WTC11 (cell line): ENCODE results near the gene CACTIN. TPM values are rescaled to one million over a fixed set of nuclear protein-coding genes. Genes with fewer than 3 reads are reported as not detected.

Source experiments
- ATAC-seq: fragments of 200-7000 bp; cut with Tn5 transposase; 2 replicates; pipeline ENCODE4 v1.10.0; 2021; ENCODE audit warnings: mild to moderate bottlenecking, moderate library complexity
- CTCF ChIA-PET: fragments of 300-600 bp; sonication (Branson Sonifier 250); formaldehyde crosslinking; loops from one replicate; lab custom pipeline; 2021; ENCODE audit warnings: antibody characterized with exemption; lab: Charles Lee
- POLR2A ChIA-PET: fragments of 350-600 bp; sonication (Branson Sonifier 250); formaldehyde crosslinking; loops from one replicate; lab custom pipeline; 2021; ENCODE audit warnings: antibody characterized with exemption; lab: Charles Lee
- DNase-seq: peaks from one replicate; pipeline ENCODE4 v3.0.0; 2021; ENCODE audit warnings: low spot score
- H3K27ac Mint-ChIP-seq: 2 replicates; pipeline ENCODE4 v1.8.0; 2021; ENCODE audit warnings: mixed read lengths
- H3K27me3 Mint-ChIP-seq: 2 replicates; pipeline ENCODE4 v1.8.0; 2021; ENCODE audit warnings: low read depth, mild to moderate bottlenecking, moderate library complexity, mixed read lengths
- H3K36me3 Mint-ChIP-seq: 2 replicates; pipeline ENCODE4 v1.8.0; 2021; ENCODE audit warnings: mixed read lengths
- H3K4me1 Mint-ChIP-seq: 2 replicates; pipeline ENCODE4 v1.8.0; 2022; ENCODE audit warnings: mixed read lengths
- H3K4me3 Mint-ChIP-seq: 2 replicates; pipeline ENCODE4 v1.8.0; 2021; ENCODE audit warnings: mild to moderate bottlenecking, moderate library complexity, mixed read lengths
- H3K9me3 Mint-ChIP-seq: 2 replicates; pipeline ENCODE4 v1.8.0; 2021; ENCODE audit warnings: mixed read lengths
- EMX1 ChIP-seq: fragments of 250-450 bp; sonication (Bioruptor Pico); IDR thresholded peaks from 2 replicates; pipeline ENCODE4 v1.8.0; 2021; ENCODE audit warnings: mild to moderate bottlenecking
- GRHL2 ChIP-seq: fragments of 250-450 bp; sonication (Bioruptor Pico); IDR thresholded peaks from 2 replicates; pipeline ENCODE4 v1.8.0; 2022; ENCODE audit warnings: mild to moderate bottlenecking, moderate library complexity; ENCODE audit not compliant: insufficient replicate concordance, severe bottlenecking
- HMGA2 ChIP-seq: fragments of 250-450 bp; sonication (Bioruptor Pico); IDR thresholded peaks from 2 replicates; pipeline ENCODE4 v1.4.0; 2021; ENCODE audit warnings: mild to moderate bottlenecking, moderate library complexity
- IRF2 ChIP-seq: sonication (generic); formaldehyde crosslinking; IDR thresholded peaks from 2 replicates; pipeline ENCODE4 v1.8.0; 2022; ENCODE audit warnings: low read depth, missing genetic modification reagents, borderline replicate concordance
- MYBL2 ChIP-seq: sonication (generic); formaldehyde crosslinking; IDR thresholded peaks from 2 replicates; pipeline ENCODE4 v1.8.1; 2023; ENCODE audit warnings: mild to moderate bottlenecking, moderate library complexity, missing genetic modification reagents
- SMAD3 ChIP-seq: sonication (generic); formaldehyde crosslinking; IDR thresholded peaks from 2 replicates; pipeline ENCODE4 v1.8.0; 2022; ENCODE audit warnings: missing genetic modification reagents, mild to moderate bottlenecking, borderline replicate concordance
- TP53 ChIP-seq: sonication (generic); formaldehyde crosslinking; IDR thresholded peaks from 2 replicates; pipeline ENCODE4 v1.8.1; 2023; ENCODE audit warnings: mild to moderate bottlenecking, missing genetic modification reagents
- total RNA-seq: library from RNA; stranded (reverse); gene quantifications from 3 replicates; pipeline ENCODE4 v1.2.3, GENCODE V29; 2021
- TF ChIP-seq, protein P1 (sequence below): sonication (generic); formaldehyde crosslinking; IDR thresholded peaks from 2 replicates; pipeline ENCODE4 v1.8.1; 2023; ENCODE audit warnings: mild to moderate bottlenecking, moderate library complexity, missing genetic modification reagents
- TF ChIP-seq, protein P2 (sequence below): fragments of 250-450 bp; sonication (Bioruptor Pico); IDR thresholded peaks from 2 replicates; pipeline ENCODE4 v1.9.0; 2021; ENCODE audit warnings: mild to moderate bottlenecking
- TF ChIP-seq, protein P3 (sequence below): sonication (generic); formaldehyde crosslinking; conservative IDR thresholded peaks from 2 replicates; pipeline ENCODE4 v1.8.1; 2023; ENCODE audit warnings: mild to moderate bottlenecking, low read depth, missing genetic modification reagents, moderate library complexity
- TF ChIP-seq, protein P4 (sequence below): sonication (generic); formaldehyde crosslinking; IDR thresholded peaks from 2 replicates; pipeline ENCODE4 v1.8.1; 2023; ENCODE audit warnings: mild to moderate bottlenecking, missing genetic modification reagents, borderline replicate concordance
- TF ChIP-seq, protein P5 (sequence below): sonication (generic); formaldehyde crosslinking; IDR thresholded peaks from 2 replicates; pipeline ENCODE4 v1.8.0; 2023; ENCODE audit warnings: missing genetic modification reagents
- TF ChIP-seq, protein P6 (sequence below): fragments of 250-450 bp; sonication (Bioruptor Pico); IDR thresholded peaks from 2 replicates; pipeline ENCODE4 v1.8.0; 2021; ENCODE audit warnings: mild to moderate bottlenecking
- TF ChIP-seq, protein P7 (sequence below): sonication (generic); formaldehyde crosslinking; IDR thresholded peaks from 2 replicates; pipeline ENCODE4 v1.8.1; 2022; ENCODE audit warnings: missing genetic modification reagents, borderline replicate concordance

Gene CACTIN
- total RNA-seq, 1 experiment from 2014 or later: 42.2 TPM

DNA sequence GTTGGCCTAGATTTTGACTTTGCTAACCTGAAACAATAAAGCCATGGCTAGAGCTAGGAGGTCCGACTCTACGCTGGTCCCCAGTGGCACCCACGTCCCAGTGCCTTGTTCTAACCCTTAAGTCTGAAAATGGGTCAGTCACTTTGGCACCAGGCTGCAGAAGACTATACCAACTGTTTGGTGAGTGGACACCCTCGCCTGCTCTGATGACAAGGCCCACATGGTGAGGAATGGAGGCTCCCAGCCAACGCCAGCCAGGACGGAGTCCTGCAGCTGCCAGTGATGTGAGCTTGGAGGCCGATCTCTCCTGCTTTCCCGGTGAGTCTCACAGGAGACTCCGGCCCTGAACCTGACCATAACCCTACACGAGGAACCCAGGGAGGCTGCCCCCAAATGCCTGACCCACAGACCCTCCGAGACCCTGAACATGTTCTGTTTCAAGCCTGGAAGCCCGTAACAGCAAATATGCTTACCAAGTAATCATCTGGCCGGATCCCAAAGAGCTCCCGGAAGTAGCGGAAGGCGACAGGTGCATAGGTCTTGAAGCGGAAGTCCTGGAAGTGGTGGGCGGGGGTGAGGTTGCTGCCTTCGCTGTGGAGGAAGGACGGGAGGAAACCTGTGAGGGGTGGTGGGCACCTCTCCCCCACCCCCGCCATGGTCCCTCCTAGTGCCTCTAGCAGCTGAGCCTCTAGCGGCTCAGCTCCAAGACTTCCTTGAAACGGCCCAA is 34.1 kb upstream of the CACTIN start (continued):
- TF ChIP-seq, protein P1, sequence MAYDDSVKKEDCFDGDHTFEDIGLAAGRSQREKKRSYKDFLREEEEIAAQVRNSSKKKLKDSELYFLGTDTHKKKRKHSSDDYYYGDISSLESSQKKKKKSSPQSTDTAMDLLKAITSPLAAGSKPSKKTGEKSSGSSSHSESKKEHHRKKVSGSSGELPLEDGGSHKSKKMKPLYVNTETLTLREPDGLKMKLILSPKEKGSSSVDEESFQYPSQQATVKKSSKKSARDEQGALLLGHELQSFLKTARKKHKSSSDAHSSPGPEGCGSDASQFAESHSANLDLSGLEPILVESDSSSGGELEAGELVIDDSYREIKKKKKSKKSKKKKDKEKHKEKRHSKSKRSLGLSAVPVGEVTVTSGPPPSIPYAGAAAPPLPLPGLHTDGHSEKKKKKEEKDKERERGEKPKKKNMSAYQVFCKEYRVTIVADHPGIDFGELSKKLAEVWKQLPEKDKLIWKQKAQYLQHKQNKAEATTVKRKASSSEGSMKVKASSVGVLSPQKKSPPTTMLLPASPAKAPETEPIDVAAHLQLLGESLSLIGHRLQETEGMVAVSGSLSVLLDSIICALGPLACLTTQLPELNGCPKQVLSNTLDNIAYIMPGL (CRISPR knock-in tag): no peak
- TF ChIP-seq EMX1 (no peak), SMAD3 (CRISPR knock-in tag) (no peak)
- TF ChIP-seq, all 79 proteins: peak for 0

DNA sequence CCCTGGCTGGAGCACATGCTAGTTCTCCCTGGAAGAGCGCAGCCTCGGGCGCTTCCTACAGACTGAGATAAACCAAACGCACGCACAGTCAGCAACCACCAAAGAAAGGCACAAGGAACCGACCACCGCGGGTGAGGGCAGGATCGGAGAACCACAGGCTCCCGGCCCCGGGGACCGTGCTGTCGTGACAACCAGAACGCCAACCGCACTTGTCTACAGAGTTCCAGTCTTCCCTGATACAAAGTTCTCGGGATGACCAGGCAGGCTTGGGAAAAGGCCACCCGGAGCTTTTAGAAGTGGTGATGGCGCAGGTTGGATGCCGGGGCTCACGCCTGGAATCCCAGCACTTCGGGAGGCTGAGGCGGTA is 33.1 kb upstream of the CACTIN start:
- H3K4me1 Mint-ChIP-seq: no peaks in the 10 kb centered on the region
- ChIA-PET CTCF (interaction anchor here (0.9 to 1.9 kb wide), 4 partner anchors 9 to 41 kb away, joined by 3 to 7 read pairs (median 4); partner anchors contain the start of gene PIP5K1C), POLR2A (no interaction called here)
- H3K36me3 Mint-ChIP-seq: peaks cover 27% of the 10 kb centered on the region
- no peaks in the 10 kb centered on the region for H3K27me3 Mint-ChIP-seq
- no peak overlapping the region for H3K4me3 Mint-ChIP-seq
- TF ChIP-seq HMGA2 (CRISPR knock-in tag): no peak
- TF ChIP-seq MYBL2 (CRISPR knock-in tag): no peak
- no peaks in the 10 kb centered on the region for H3K9me3 Mint-ChIP-seq
- ATAC-seq (no peak), DNase-seq (no peak)
- H3K27ac Mint-ChIP-seq: no peak overlapping the region

DNA sequence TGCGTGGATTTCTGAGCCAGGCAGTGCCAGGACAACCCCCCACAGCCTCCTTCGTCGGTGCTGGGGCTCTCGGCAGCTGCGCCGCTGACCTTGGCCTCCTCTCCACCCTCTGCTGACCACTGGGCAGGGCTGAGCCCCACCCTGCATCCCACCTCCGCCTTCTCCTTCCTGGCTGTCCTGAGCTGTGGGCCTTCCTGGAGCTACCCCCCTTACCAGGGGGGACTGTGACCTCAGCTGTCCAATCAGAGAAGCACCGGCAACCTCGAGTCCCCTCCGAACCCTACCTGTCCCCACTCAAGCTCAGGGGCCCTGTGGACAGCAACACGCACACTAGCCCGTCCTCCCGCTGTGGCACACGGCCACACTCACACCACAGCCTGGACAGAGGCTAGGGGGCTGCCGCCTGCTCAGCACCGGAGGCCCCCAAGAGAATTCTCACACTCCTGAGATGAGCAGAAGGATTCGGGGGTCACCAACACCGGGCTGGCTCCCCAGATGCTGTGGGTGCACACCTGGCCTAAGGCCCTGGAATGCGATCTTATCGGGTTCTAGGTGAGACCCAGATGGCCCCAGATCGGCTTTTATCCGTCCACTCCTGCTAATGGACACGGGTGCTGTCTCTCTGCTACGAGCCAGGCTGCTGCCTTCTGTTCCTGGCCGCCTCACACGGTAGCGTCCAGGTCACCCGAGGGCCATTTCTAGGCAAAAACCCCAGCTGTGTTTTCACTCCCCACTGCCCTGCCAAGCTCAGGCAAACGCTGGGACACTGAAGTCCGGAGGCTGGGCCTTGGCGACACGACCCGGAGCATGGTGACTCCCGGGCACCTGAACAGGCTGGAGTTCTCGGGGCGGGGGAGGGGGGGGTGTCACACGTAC is 32.5 kb upstream of the CACTIN start:
- Mint-ChIP-seq H3K36me3 (peaks cover 27% of the 10 kb centered on the region), H3K27me3 (no peaks in the 10 kb centered on the region), H3K9me3 (no peaks in the 10 kb centered on the region), H3K4me1 (no peaks in the 10 kb centered on the region), H3K4me3 (no peak overlapping the region), H3K27ac (no peak overlapping the region)
- DNase-seq (no peak), ATAC-seq (no peak)
- ChIA-PET POLR2A (no interaction called here), CTCF (interaction anchor here (1.5 to 1.9 kb wide), 2 partner anchors 9 to 34 kb away, joined by 4 to 7 read pairs; no protein-coding TSS in a partner anchor)
- no peak for TF ChIP-seq IRF2 (CRISPR knock-in tag)
- TF ChIP-seq, protein P2, sequence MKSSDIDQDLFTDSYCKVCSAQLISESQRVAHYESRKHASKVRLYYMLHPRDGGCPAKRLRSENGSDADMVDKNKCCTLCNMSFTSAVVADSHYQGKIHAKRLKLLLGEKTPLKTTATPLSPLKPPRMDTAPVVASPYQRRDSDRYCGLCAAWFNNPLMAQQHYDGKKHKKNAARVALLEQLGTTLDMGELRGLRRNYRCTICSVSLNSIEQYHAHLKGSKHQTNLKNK (CRISPR knock-in tag): no peak
- TF ChIP-seq TP53 (CRISPR knock-in tag): no peak
- TF ChIP-seq MYBL2 (CRISPR knock-in tag): no peak
- TF ChIP-seq SMAD3 (CRISPR knock-in tag): no peak
- TF ChIP-seq, protein P3, sequence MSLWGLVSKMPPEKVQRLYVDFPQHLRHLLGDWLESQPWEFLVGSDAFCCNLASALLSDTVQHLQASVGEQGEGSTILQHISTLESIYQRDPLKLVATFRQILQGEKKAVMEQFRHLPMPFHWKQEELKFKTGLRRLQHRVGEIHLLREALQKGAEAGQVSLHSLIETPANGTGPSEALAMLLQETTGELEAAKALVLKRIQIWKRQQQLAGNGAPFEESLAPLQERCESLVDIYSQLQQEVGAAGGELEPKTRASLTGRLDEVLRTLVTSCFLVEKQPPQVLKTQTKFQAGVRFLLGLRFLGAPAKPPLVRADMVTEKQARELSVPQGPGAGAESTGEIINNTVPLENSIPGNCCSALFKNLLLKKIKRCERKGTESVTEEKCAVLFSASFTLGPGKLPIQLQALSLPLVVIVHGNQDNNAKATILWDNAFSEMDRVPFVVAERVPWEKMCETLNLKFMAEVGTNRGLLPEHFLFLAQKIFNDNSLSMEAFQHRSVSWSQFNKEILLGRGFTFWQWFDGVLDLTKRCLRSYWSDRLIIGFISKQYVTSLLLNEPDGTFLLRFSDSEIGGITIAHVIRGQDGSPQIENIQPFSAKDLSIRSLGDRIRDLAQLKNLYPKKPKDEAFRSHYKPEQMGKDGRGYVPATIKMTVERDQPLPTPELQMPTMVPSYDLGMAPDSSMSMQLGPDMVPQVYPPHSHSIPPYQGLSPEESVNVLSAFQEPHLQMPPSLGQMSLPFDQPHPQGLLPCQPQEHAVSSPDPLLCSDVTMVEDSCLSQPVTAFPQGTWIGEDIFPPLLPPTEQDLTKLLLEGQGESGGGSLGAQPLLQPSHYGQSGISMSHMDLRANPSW (CRISPR knock-in tag): no peak
- TF ChIP-seq, protein P4, sequence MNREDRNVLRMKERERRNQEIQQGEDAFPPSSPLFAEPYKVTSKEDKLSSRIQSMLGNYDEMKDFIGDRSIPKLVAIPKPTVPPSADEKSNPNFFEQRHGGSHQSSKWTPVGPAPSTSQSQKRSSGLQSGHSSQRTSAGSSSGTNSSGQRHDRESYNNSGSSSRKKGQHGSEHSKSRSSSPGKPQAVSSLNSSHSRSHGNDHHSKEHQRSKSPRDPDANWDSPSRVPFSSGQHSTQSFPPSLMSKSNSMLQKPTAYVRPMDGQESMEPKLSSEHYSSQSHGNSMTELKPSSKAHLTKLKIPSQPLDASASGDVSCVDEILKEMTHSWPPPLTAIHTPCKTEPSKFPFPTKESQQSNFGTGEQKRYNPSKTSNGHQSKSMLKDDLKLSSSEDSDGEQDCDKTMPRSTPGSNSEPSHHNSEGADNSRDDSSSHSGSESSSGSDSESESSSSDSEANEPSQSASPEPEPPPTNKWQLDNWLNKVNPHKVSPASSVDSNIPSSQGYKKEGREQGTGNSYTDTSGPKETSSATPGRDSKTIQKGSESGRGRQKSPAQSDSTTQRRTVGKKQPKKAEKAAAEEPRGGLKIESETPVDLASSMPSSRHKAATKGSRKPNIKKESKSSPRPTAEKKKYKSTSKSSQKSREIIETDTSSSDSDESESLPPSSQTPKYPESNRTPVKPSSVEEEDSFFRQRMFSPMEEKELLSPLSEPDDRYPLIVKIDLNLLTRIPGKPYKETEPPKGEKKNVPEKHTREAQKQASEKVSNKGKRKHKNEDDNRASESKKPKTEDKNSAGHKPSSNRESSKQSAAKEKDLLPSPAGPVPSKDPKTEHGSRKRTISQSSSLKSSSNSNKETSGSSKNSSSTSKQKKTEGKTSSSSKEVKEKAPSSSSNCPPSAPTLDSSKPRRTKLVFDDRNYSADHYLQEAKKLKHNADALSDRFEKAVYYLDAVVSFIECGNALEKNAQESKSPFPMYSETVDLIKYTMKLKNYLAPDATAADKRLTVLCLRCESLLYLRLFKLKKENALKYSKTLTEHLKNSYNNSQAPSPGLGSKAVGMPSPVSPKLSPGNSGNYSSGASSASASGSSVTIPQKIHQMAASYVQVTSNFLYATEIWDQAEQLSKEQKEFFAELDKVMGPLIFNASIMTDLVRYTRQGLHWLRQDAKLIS (CRISPR knock-in tag): no peak
- TF ChIP-seq, protein P5, sequence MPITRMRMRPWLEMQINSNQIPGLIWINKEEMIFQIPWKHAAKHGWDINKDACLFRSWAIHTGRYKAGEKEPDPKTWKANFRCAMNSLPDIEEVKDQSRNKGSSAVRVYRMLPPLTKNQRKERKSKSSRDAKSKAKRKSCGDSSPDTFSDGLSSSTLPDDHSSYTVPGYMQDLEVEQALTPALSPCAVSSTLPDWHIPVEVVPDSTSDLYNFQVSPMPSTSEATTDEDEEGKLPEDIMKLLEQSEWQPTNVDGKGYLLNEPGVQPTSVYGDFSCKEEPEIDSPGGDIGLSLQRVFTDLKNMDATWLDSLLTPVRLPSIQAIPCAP (CRISPR knock-in tag): no peak
- TF ChIP-seq, protein P1 (CRISPR knock-in tag): no peak
- TF ChIP-seq, protein P6, sequence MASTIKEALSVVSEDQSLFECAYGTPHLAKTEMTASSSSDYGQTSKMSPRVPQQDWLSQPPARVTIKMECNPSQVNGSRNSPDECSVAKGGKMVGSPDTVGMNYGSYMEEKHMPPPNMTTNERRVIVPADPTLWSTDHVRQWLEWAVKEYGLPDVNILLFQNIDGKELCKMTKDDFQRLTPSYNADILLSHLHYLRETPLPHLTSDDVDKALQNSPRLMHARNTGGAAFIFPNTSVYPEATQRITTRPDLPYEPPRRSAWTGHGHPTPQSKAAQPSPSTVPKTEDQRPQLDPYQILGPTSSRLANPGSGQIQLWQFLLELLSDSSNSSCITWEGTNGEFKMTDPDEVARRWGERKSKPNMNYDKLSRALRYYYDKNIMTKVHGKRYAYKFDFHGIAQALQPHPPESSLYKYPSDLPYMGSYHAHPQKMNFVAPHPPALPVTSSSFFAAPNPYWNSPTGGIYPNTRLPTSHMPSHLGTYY (CRISPR knock-in tag): no peak
- TF ChIP-seq GRHL2: no peak
- TF ChIP-seq, protein P7, sequence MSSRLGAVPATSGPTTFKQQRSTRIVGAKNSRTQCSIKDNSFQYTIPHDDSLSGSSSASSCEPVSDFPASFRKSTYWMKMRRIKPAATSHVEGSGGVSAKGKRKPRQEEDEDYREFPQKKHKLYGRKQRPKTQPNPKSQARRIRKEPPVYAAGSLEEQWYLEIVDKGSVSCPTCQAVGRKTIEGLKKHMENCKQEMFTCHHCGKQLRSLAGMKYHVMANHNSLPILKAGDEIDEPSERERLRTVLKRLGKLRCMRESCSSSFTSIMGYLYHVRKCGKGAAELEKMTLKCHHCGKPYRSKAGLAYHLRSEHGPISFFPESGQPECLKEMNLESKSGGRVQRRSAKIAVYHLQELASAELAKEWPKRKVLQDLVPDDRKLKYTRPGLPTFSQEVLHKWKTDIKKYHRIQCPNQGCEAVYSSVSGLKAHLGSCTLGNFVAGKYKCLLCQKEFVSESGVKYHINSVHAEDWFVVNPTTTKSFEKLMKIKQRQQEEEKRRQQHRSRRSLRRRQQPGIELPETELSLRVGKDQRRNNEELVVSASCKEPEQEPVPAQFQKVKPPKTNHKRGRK (CRISPR knock-in tag): no peak
